ENCODE results near the gene COL5A1. TPM values are rescaled to one million over a fixed set of nuclear protein-coding genes. Genes with fewer than 3 reads are reported as not detected.

The COL5A1 gene
- total RNA-seq, 1 donor from 2014 or later, result 28.9 TPM

- Mint-ChIP-seq H3K4me3 (ENCODE audit: unreplicated experiment) (no peak overlapping the region), H3K9me3 (ENCODE audit: unreplicated experiment) (peaks cover 4% of the 10 kb centered on the region), H3K36me3 (ENCODE audit: unreplicated experiment) (no peaks in the 10 kb centered on the region), H3K4me1 (ENCODE audit: low read depth, unreplicated experiment) (peaks cover 15% of the 10 kb centered on the region), H3K27ac (ENCODE audit: unreplicated experiment) (no peak overlapping the region), H3K27me3 (ENCODE audit: unreplicated experiment) (peaks cover 1% of the 10 kb centered on the region)
- DNase-seq, result no peak
- no peak for TF ChIP-seq CTCF (IDR thresholded peaks at IDR 0.05; ENCODE audit: partially characterized antibody, unreplicated experiment)
These were observed 163.3 kb downstream of the COL5A1 start for GRCh38 chr9:134804871-134805270.

- Mint-ChIP-seq H3K9me3 (ENCODE audit: unreplicated experiment) (peaks cover 1% of the 10 kb centered on the region), H3K4me1 (ENCODE audit: low read depth, unreplicated experiment) (peaks cover 7% of the 10 kb centered on the region), H3K27ac (ENCODE audit: unreplicated experiment) (no peak overlapping the region), H3K4me3 (ENCODE audit: unreplicated experiment) (no peak overlapping the region), H3K36me3 (ENCODE audit: unreplicated experiment) (no peaks in the 10 kb centered on the region), H3K27me3 (ENCODE audit: unreplicated experiment) (peaks cover 3% of the 10 kb centered on the region)
- no peak for DNase-seq
- TF ChIP-seq CTCF (IDR thresholded peaks at IDR 0.05; ENCODE audit: partially characterized antibody, unreplicated experiment), result no peak
These were observed 166.3 kb downstream of the COL5A1 start for GRCh38 chr9:134807716-134808446.

- no peak for DNase-seq
- Mint-ChIP-seq H3K9me3 (ENCODE audit: unreplicated experiment) (peaks cover 3% of the 10 kb centered on the region), H3K4me1 (ENCODE audit: low read depth, unreplicated experiment) (peaks cover 7% of the 10 kb centered on the region), H3K27me3 (ENCODE audit: unreplicated experiment) (peaks cover 3% of the 10 kb centered on the region), H3K27ac (ENCODE audit: unreplicated experiment) (no peak overlapping the region), H3K36me3 (ENCODE audit: unreplicated experiment) (no peaks in the 10 kb centered on the region), H3K4me3 (ENCODE audit: unreplicated experiment) (no peak overlapping the region)
- no peak for TF ChIP-seq CTCF (IDR thresholded peaks at IDR 0.05; ENCODE audit: partially characterized antibody, unreplicated experiment)
These were observed 166.8 kb downstream of the COL5A1 start for GRCh38 chr9:134808447-134808792.

GRCh38 chr9:134809292-134809691 lies 167.7 kb downstream of the COL5A1 start:
- TF ChIP-seq CTCF (IDR thresholded peaks at IDR 0.05; ENCODE audit: partially characterized antibody, unreplicated experiment), result no peak
- H3K27ac Mint-ChIP-seq (ENCODE audit: unreplicated experiment), result no peak overlapping the region
- H3K4me3 Mint-ChIP-seq (ENCODE audit: unreplicated experiment), result no peak overlapping the region
- H3K27me3 Mint-ChIP-seq (ENCODE audit: unreplicated experiment), result peaks cover 3% of the 10 kb centered on the region
- DNase-seq, result no peak
- H3K4me1 Mint-ChIP-seq (ENCODE audit: low read depth, unreplicated experiment), result peaks cover 7% of the 10 kb centered on the region
- H3K9me3 Mint-ChIP-seq (ENCODE audit: unreplicated experiment), result peaks cover 3% of the 10 kb centered on the region
- no peaks in the 10 kb centered on the region for H3K36me3 Mint-ChIP-seq (ENCODE audit: unreplicated experiment)

DNA sequence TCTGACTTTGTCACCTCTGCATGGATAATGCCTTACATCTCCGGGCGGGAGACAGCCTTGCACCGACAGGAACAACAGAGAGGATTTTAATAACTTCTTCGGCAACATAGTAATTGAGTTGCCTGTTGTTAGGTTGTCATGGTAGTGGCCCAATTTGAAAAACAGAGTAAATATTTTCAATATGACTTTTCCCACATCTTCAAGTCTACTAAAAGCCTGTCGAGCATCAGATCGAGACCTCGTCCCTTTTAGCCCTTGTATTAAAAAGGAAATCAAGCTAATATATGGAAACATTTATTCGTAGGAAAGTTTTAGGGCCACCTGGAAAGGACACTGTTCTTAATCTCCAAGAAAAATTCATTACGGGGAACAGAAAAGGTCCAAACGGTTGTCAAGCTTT lies 168.2 kb downstream of the COL5A1 start:
- no peak for TF ChIP-seq CTCF (IDR thresholded peaks at IDR 0.05; ENCODE audit: partially characterized antibody, unreplicated experiment)
- H3K4me1 Mint-ChIP-seq (ENCODE audit: low read depth, unreplicated experiment), result peaks cover 7% of the 10 kb centered on the region
- H3K27me3 Mint-ChIP-seq (ENCODE audit: unreplicated experiment), result peaks cover 3% of the 10 kb centered on the region
- H3K9me3 Mint-ChIP-seq (ENCODE audit: unreplicated experiment), result peaks cover 3% of the 10 kb centered on the region
- DNase-seq, result no peak
- no peaks in the 10 kb centered on the region for H3K36me3 Mint-ChIP-seq (ENCODE audit: unreplicated experiment)
- H3K4me3 Mint-ChIP-seq (ENCODE audit: unreplicated experiment), result no peak overlapping the region
- H3K27ac Mint-ChIP-seq (ENCODE audit: unreplicated experiment), result no peak overlapping the region

Data from glutamatergic neuron (in vitro differentiated cells).